Esophagus muscularis mucosa (tissue), 4 donors: ENCODE data around the gene ATP10B. TPM values are rescaled to one million over a fixed set of nuclear protein-coding genes. Genes with fewer than 3 reads are reported as not detected.

Experiments
- DNase-seq: peaks from one replicate; pipeline ENCODE4 v3.0.0-alpha.2; 2017; ENCODE audit errors: extremely low spot score
- H3K27ac ChIP-seq, 4 donors: fragments of 200-600 bp; sonication (generic); replicated peaks in 1 of 4; 1 replicate in 3 of 4; 2 replicates in 1 of 4; pipeline ENCODE4 v1.5.1; 2016 to 2019; ENCODE audit warnings: mild to moderate bottlenecking in 1 of 4
- H3K27me3 ChIP-seq, 4 donors: fragments of 200-600 bp; sonication (generic); one replicate each; pipeline versions ENCODE4 v1.5.1 to v1.6.0; 2016 to 2019
- H3K36me3 ChIP-seq, 4 donors: fragments of 200-600 bp; sonication (generic); one replicate each; pipeline ENCODE4 v1.5.1; 2016 to 2019
- H3K4me1 ChIP-seq, 4 donors: fragments of 200-600 bp; sonication (generic); one replicate each; pipeline ENCODE4 v1.5.1; 2016 to 2019
- H3K4me3 ChIP-seq, 4 donors: fragments of 200-600 bp; sonication (generic); 1 replicate in 2 of 4; 2 replicates in 2 of 4; pipeline ENCODE4 v1.5.1; 2016 to 2019; ENCODE audit warnings: mild to moderate bottlenecking in 4 of 4, moderate library complexity in 1 of 4
- H3K9me3 ChIP-seq, 4 donors: fragments of 200-600 bp; sonication (generic); 1 replicate in 3 of 4; 2 replicates in 1 of 4; pipeline ENCODE4 v1.5.1; 2016 to 2019
- EP300 ChIP-seq: sonication (generic); formaldehyde crosslinking; IDR thresholded peaks from one replicate; pipeline ENCODE4 v1.6.1; 2017; ENCODE audit warnings: antibody characterized with exemption
- POLR2A ChIP-seq: fragments of 450-650 bp; IDR thresholded peaks from one replicate; pipeline ENCODE4 v1.6.1; 2017; ENCODE audit warnings: antibody characterized with exemption, moderate library complexity, mild to moderate bottlenecking, low read depth
- POLR2AphosphoS5 ChIP-seq, 2 donors: sonication (generic); formaldehyde crosslinking; IDR thresholded peaks; one replicate each; pipeline ENCODE4 v1.6.1; 2017; ENCODE audit warnings: antibody characterized with exemption in 2 of 2
- WGBS: methylation state at CpG from one replicate; pipeline ENCODE4 v1.1.5; 2018; 5-methylcytosine and 5-hydroxymethylcytosine counted together
- intact Hi-C: fragments of 100-400 bp; cut with DNase I; formaldehyde crosslinking; loops from one replicate; pipeline ENCODE4 v1.15.1; 2023
- total RNA-seq, 4 donors: library from RNA; depleted of rRNA; stranded (reverse); fragments of >200 nt; gene quantifications; one replicate each; pipeline versions ENCODE4 v1.1.0 to v1.2.1, GENCODE V29; 2016
- TF ChIP-seq, protein P1 (sequence below), 3 experiments: fragments of 200-600 bp in 2 of 3; fragments of 450-650 bp in 1 of 3; sonication (generic) in 2 of 3; IDR thresholded peaks; one replicate each; pipeline ENCODE4 v1.5.1; 2017 to 2019; ENCODE audit warnings: antibody characterized with exemption in 3 of 3, mild to moderate bottlenecking in 2 of 3, moderate library complexity in 1 of 3

ATP10B gene
- total RNA-seq, 4 donors from 2014 or later = 0.42 to 1.1 (median 0.79) TPM

GRCh38 chr5:160869989-160870521, 18.0 kb upstream of the ATP10B start:
- TF ChIP-seq EP300 (no peak), POLR2A (no peak), POLR2AphosphoS5 (IDR thresholded peaks at IDR 0.05) (no peak)
- TF ChIP-seq, protein P1, sequence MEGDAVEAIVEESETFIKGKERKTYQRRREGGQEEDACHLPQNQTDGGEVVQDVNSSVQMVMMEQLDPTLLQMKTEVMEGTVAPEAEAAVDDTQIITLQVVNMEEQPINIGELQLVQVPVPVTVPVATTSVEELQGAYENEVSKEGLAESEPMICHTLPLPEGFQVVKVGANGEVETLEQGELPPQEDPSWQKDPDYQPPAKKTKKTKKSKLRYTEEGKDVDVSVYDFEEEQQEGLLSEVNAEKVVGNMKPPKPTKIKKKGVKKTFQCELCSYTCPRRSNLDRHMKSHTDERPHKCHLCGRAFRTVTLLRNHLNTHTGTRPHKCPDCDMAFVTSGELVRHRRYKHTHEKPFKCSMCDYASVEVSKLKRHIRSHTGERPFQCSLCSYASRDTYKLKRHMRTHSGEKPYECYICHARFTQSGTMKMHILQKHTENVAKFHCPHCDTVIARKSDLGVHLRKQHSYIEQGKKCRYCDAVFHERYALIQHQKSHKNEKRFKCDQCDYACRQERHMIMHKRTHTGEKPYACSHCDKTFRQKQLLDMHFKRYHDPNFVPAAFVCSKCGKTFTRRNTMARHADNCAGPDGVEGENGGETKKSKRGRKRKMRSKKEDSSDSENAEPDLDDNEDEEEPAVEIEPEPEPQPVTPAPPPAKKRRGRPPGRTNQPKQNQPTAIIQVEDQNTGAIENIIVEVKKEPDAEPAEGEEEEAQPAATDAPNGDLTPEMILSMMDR (IDR thresholded peaks at IDR 0.05) = no peak
- no peak for DNase-seq
- H3K4me3 ChIP-seq = no peak overlapping the region
- H3K27me3 ChIP-seq = no peaks in the 10 kb centered on the region
- 47% methylated on average over 4 of the region's 4 CpGs for WGBS
- no peaks in the 10 kb centered on the region for H3K4me1 ChIP-seq
- H3K36me3 ChIP-seq = no peaks in the 10 kb centered on the region
- H3K27ac ChIP-seq = no peak overlapping the region
- intact Hi-C loops = no loop called here
- H3K9me3 ChIP-seq = no peaks in the 10 kb centered on the region

DNA sequence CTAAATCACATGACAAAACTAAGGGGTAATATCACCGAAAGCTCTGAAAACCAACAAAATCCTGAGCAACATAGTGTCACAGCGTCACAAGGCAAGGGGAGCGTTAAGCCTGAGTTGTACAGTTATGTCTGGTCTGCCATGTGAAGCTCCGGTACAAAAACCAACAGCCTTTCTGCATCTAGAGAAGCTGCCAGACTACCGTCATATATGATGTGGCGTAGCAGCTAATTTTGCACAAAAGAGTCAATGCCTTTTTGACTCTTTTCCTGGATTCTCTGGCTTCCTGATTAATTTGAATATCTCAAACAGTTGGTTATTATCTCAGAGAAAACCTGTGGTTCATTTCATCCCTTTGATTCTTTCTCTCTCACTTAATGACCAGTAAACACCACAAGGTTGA, 16.0 kb upstream of the ATP10B start:
- WGBS = 68% methylated on average over 6 of the region's 6 CpGs
- intact Hi-C loops = no loop called here
- no peaks in the 10 kb centered on the region for H3K4me1 ChIP-seq

DNA sequence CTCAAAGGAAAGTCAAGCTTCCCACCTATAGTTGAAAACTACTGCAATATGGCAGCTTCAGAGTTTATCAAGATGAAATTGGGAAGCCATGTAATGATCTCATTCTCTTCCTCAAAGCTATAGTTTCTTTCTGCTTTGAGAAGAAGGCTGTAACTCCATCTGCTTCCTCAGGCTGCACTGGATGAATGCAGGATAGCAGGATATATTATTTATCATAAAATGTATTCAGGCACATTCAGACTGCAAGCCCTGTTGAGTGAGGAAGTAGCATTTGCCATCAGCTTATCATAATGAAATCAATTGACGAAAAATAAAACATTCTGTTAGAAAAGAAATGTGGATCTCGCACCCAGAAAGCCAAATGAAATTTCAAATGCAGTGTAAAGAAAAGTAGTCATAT, 560 bp downstream of the ATP10B start:
- Histone ChIP-seq H3K9me3 (peaks cover 0 to 2% (median 0%) of the 10 kb centered on the region in 4 donors), H3K36me3 (no peaks in the 10 kb centered on the region), H3K27me3 (no peaks in the 10 kb centered on the region), H3K4me3 (no peak overlapping the region), H3K27ac (no peak overlapping the region), H3K4me1 (no peaks in the 10 kb centered on the region)
- intact Hi-C loops = no loop called here
- no peak for DNase-seq
- TF ChIP-seq, protein P1 (IDR thresholded peaks at IDR 0.05) = no peak
- TF ChIP-seq POLR2AphosphoS5 (IDR thresholded peaks at IDR 0.05) (no peak), POLR2A (no peak), EP300 (no peak)
- WGBS = 88% methylated on average over 2 of the region's 2 CpGs

More for the DNA sequence above, 16.0 kb upstream of the ATP10B start:
- Histone ChIP-seq H3K27me3 (no peaks in the 10 kb centered on the region), H3K4me3 (no peak overlapping the region), H3K9me3 (no peaks in the 10 kb centered on the region), H3K27ac (no peak overlapping the region), H3K36me3 (no peaks in the 10 kb centered on the region)
- no peak for DNase-seq
- TF ChIP-seq, protein P1 (IDR thresholded peaks at IDR 0.05) = no peak
- TF ChIP-seq POLR2A = no peak
- TF ChIP-seq POLR2AphosphoS5 (IDR thresholded peaks at IDR 0.05) = no peak
- TF ChIP-seq EP300 = no peak

GRCh38 chr5:160850421-160850820, 1.6 kb downstream of the ATP10B start:
- Histone ChIP-seq H3K27ac (no peak overlapping the region), H3K9me3 (no peaks in the 10 kb centered on the region), H3K4me3 (no peak overlapping the region), H3K4me1 (no peaks in the 10 kb centered on the region), H3K36me3 (no peaks in the 10 kb centered on the region), H3K27me3 (no peaks in the 10 kb centered on the region)
- intact Hi-C loops = no loop called here
- 63% methylated on average over 3 of the region's 3 CpGs for WGBS
- TF ChIP-seq EP300 (no peak), POLR2AphosphoS5 (IDR thresholded peaks at IDR 0.05) (no peak), POLR2A (no peak)
- TF ChIP-seq, protein P1 (IDR thresholded peaks at IDR 0.05) = no peak
- DNase-seq = no peak

GRCh38 chr5:160847526-160848085, 4.4 kb downstream of the ATP10B start:
- Histone ChIP-seq H3K36me3 (no peaks in the 10 kb centered on the region), H3K4me1 (no peaks in the 10 kb centered on the region), H3K4me3 (no peak overlapping the region), H3K9me3 (no peaks in the 10 kb centered on the region), H3K27me3 (no peaks in the 10 kb centered on the region), H3K27ac (no peak overlapping the region)
- 80% methylated on average over 5 of the region's 5 CpGs for WGBS
- no peak for DNase-seq
- intact Hi-C loops = no loop called here
- TF ChIP-seq POLR2AphosphoS5 (IDR thresholded peaks at IDR 0.05) (no peak), POLR2A (no peak), EP300 (no peak)
- TF ChIP-seq, protein P1 (IDR thresholded peaks at IDR 0.05) = no peak
